Activated CD8-positive, alpha-beta memory T cell treated with anti-CD3 and anti-CD28 coated beads for 36 hours (primary cell): ENCODE results near the gene RSPO3. TPM values are rescaled to one million over a fixed set of nuclear protein-coding genes. Genes with fewer than 3 reads are reported as not detected.
"Not testable (repeated sequence)": the region's sequence is repeated elsewhere in the genome, so short reads cannot be mapped to it uniquely, and the experiment has no call there.

Experiments
- CTCF ChIA-PET: fragments of 350-600 bp; sonication (Branson Sonifier 250); formaldehyde crosslinking; loops from one replicate; lab custom pipeline; 2021; ENCODE audit warnings: antibody characterized with exemption; lab: Charles Lee
- POLR2A ChIA-PET: fragments of 350-600 bp; sonication (Branson Sonifier 250); formaldehyde crosslinking; loops from one replicate; lab custom pipeline; 2021; ENCODE audit warnings: antibody characterized with exemption; lab: Charles Lee
- total RNA-seq, 2 experiments: library from RNA; stranded (reverse); gene quantifications; one replicate each; pipeline ENCODE4 v1.2.3, GENCODE V29; 2021

Gene RSPO3, protein sequence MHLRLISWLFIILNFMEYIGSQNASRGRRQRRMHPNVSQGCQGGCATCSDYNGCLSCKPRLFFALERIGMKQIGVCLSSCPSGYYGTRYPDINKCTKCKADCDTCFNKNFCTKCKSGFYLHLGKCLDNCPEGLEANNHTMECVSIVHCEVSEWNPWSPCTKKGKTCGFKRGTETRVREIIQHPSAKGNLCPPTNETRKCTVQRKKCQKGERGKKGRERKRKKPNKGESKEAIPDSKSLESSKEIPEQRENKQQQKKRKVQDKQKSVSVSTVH
- total RNA-seq = not detected

- CTCF ChIA-PET = no interaction called here
These were observed at the start of gene RSPO3 for GRCh38 chr6:127118298-127119101. TSS of gene RSPO3 (plus strand) at chr6:127118671. CDS start at chr6:127119193, 522 bp downstream.

DNA sequence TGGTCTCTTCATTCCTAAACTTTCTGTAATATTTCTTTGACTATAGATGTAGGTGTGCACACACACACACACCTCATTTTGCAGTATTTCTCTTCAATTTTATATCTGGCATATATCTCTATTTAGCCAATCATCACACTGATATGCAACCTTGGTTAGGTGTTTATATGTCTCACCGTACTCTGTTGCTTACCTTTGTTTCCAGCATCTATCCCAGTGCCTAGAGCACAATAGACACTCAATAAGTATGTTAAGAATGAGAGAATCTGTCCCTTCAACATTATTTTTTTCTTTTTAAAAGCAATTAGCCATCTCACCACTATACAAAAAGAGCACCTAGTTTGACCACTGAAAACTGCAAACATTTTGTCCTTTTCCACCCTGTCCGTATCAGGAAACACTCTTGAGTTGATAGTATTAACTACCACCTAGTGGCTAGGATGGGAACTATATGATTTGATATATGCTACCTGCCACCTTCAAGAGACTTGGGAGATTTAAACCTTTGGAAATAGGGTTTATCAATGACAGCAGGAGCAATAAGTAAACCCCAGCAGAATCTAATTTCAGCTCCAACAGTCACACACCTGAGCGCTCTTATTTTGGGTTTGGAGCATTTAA is 48.7 kb upstream of the RSPO3 start:
- POLR2A ChIA-PET = no interaction called here
- CTCF ChIA-PET = no interaction called here

More at GRCh38 chr6:127118298-127119101, at the start of gene RSPO3:
- POLR2A ChIA-PET = no interaction called here

- POLR2A ChIA-PET = no interaction called here
- CTCF ChIA-PET = no interaction called here
These were observed 45.2 kb upstream of the RSPO3 start for GRCh38 chr6:127073222-127073621.

DNA sequence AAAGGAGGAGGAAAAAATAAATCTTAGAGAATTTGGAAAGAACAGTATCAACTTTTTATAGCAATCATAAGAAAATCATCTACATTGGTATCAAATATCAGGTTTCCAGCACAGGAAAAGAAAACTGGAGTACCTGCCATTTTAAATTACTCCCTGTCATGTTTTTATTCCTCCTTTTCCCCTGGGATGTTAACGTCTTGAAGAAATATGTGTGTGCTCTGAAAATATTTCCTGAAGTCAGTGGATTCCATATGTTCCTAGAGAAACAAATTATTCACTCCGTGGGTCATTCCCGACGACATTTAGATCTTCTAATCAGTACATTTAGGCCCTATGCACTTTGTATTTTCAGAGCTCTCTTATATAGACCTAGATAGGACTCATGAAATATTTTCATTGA is 42.0 kb upstream of the RSPO3 start:
- ChIA-PET POLR2A (no interaction called here), CTCF (no interaction called here)

DNA sequence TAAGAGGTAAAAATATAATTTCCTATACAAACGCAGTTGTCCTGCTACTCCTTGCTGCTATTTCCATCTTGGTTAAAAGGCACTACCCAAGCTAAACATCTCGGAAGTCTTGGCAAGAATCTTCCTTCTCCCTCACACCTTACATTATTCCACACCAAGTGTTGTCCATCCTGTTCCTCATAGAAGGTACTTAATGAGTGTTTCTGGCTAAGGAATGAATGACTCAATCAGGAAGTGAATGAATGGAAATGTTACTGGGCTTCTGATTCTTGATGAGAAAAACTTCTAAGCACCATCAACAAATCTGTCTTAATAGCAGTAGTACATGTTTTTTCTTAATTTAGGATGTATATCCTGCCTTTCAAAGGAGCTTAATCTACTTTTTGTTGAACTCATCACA is 40.6 kb upstream of the RSPO3 start:
- ChIA-PET CTCF (interaction anchor here (0.6 to 0.7 kb wide), 3 partner anchors 23 to 99 kb away, joined by 3 to 4 read pairs (median 3); no protein-coding TSS in a partner anchor), POLR2A (no interaction called here)

- ChIA-PET CTCF (no interaction called here), POLR2A (no interaction called here)
These were observed 39.8 kb upstream of the RSPO3 start for GRCh38 chr6:127078669-127079068.

DNA sequence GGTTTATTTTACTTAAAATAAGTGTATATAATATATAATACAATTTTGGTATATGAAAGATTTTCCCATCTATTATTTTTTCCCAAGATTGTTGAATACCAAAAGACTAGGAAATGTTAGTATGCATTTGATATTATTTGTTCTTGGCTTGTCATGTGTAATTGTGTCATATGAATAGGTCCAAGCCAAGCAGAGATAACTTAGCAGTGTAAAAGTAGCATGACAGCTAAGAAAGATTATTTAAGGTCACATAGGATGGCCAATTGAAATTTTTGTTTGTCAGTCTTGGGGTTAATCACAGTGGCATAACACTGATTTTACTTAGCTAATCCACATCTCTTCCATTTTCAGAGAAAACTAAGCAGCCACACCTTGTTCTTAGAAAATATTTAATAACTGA is 38.8 kb upstream of the RSPO3 start:
- ChIA-PET POLR2A (no interaction called here), CTCF (no interaction called here)

DNA sequence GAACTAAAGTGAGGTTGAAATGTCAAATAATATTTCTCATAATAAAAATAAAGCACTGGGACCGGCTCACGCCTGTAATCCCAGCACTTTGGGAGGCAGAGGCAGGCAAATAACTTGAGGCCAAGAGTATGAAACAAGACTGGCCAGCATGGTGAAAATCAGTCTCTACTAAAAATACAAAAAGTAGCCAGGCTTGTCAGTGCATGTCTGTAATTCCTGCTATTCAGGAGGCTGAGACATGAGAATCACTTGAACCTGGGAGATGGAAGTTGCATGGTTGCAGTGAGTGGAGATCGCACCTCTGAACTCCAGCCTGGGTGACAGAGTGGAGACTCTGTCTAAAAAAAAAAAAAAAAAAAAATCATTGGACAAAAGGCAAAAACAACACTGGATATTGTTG is 38.4 kb upstream of the RSPO3 start:
- CTCF ChIA-PET = no interaction called here
- POLR2A ChIA-PET = no interaction called here

DNA sequence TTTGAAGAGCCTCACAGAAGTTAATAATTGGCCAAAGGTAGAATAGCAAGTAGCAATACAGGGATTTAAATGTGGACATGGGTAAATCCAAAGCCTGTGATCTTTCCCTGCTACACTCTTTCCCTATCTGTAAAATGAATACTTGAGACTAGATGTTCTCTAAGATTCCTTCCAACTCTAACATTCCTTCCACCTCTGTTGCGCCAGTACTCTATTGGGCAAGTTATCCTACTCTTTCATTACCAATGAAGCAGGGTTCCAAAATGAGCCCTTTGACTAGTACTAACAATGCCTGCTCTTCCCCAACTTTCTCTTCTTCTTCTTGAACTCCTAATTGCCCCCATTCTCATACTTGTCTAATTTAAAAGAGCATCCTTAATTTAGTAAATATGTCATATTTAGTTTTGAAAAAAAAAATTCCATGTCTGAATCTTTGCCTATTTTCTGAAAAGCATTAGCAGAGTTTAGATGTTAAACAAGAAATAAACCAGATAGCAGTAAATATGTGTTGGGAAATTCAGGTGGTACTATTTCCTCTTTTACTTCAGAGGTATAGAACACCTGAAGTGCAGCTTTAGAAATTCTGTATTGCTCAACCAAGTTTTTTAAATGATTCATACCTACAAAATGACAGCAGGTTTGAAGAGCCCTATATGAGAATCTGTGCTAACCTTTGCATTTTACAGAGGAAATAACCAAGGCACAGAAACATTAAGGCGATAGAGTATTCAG is 35.1 kb upstream of the RSPO3 start:
- POLR2A ChIA-PET = no interaction called here
- CTCF ChIA-PET = no interaction called here

DNA sequence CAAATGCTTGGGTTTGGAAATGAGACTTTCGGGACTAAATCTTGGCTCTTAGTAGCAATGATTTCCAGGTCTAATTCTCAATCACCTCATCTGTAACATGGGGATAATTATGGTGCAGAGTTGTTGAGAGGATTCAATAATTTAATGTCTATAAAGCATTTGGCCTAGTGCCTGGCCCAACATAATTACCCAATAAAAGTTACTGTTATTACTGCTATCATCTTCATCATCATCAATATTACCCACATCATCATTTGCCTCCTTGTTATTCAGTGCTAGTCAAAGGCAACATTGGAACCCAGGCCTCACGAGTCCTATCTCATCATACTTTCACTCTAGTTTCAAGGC is 34.5 kb upstream of the RSPO3 start:
- ChIA-PET CTCF (no interaction called here), POLR2A (no interaction called here)

DNA sequence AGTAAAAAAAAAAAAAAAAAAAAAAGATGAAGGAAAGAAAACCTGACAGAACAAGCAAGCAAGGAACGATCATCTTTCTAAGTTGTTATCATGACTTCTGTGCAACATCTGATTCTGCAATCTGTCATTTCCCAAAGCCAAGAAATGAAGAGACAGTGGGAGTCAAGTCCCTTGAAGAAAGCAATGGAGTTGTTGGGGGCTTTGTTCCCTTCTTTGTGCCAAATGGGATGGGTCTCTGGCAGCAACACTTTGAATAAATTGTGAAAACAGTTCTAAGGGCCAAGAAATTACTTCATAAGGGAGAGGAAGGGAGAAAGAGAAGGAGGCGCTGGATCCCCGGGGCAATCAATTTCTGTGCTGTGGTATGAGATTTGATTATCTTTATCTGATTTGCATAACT is 33.3 kb upstream of the RSPO3 start:
- ChIA-PET CTCF (no interaction called here), POLR2A (no interaction called here)

DNA sequence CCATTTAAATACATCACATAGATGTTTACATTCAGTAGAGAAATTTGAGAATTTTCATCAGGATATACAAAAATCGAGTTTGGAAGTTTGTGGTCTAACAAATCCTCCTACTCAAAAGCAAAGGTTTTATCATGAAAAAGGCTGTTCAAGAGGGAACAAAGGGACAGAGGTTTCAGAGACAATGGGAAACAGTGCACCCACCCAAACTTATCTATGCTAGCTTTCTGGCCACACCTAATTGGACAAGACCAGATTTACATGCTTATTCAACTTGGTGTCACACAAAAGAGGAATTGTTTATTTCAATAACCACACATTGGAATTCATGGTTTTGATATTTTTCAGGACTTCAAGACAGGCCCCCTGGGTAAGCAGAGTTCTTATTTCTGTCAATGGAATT is 28.4 kb upstream of the RSPO3 start:
- CTCF ChIA-PET = no interaction called here

GRCh38 chr6:127092466-127092865 is 26.0 kb upstream of the RSPO3 start:
- CTCF ChIA-PET = no interaction called here
- POLR2A ChIA-PET = no interaction called here

More for the DNA sequence above, 28.4 kb upstream of the RSPO3 start:
- POLR2A ChIA-PET = no interaction called here

DNA sequence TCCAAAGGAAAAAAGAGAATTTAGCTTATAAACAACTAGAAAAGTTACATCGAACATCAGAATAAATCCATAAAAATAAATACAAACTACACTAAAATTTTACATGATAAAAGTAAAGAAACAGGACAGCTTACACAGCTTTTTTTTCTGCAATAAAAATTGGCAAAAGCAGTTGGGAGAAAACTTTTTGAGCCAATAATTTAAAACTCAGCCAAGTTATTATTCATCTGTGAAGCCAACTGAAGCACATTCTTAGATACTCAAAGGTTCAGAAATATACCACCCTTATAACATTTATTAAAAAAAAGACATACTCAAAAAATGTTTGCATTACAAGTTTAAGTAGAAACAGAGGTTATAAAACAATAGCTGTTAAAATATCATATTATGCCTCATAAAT is 23.7 kb upstream of the RSPO3 start:
- ChIA-PET CTCF (no interaction called here), POLR2A (no interaction called here)

- CTCF ChIA-PET = no interaction called here
- POLR2A ChIA-PET = no interaction called here
These were observed 22.3 kb upstream of the RSPO3 start for GRCh38 chr6:127096167-127096566.

DNA sequence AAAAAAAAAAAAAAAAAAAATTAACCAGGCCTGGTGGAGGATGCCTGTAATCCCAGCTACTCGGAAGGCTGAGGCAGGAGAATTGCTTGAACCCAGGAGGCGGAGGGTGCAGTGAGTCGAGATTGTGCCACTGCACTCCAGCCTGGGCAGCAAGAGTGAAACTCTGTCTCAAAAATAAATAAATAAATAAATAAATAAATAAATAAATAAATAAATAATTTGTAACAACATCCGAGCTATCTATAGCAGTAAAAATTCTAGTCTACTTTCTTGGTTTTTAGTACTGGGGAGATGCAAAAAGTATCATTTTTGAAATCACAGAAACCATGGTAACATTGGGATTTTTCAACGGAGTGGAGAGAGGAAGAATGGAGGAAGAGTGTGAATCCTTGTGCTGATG is 21.0 kb upstream of the RSPO3 start:
- CTCF ChIA-PET = not testable (repeated sequence)

GRCh38 chr6:127100510-127101140 is 17.8 kb upstream of the RSPO3 start:
- ChIA-PET CTCF (interaction anchor here (0.6 kb wide), 1 partner anchor 9 kb away, joined by 3 read pairs; no protein-coding TSS in a partner anchor), POLR2A (no interaction called here)

More for the DNA sequence above, 21.0 kb upstream of the RSPO3 start:
- POLR2A ChIA-PET = not testable (repeated sequence)

DNA sequence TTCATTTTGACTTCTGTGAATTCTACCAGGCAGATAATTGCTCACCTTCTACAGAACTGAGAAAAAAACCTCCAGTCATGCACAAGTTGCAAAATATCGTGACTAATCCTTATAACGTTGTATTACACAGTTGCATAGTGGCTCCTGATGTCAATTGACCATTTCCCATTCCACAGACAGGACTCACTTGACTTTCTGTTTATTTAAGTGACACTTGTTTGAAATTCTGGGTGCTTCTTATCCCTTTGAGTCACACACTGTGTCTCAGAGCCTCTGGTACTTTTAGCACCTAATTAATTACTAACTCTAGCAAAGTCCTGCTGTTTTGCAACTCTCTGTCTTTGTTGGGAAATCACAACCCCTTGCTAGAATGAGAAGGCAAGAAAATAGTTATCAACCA is 16.2 kb upstream of the RSPO3 start:
- CTCF ChIA-PET = no interaction called here

GRCh38 chr6:127102859-127103258 is 15.6 kb upstream of the RSPO3 start:
- CTCF ChIA-PET = no interaction called here
- POLR2A ChIA-PET = no interaction called here

More for the DNA sequence above, 16.2 kb upstream of the RSPO3 start:
- POLR2A ChIA-PET = no interaction called here
